ENCODE results near the gene MSL3B.

Gene MSL3B

GRCh38 chr2:233838726-233839446, 29.3 kb downstream of the MSL3B start:
- 94% methylated on average over 12 of the region's 12 CpGs for WGBS
- Histone ChIP-seq H3K9me3 (ENCODE audit: control insufficient read depth in 4 of 4, low read length in 3 of 4) (no peaks in the 10 kb centered on the region), H3K27me3 (ENCODE audit: control insufficient read depth in 4 of 4, insufficient read depth in 4 of 4, low read length in 3 of 4) (no peaks in the 10 kb centered on the region), H3K4me3 (ENCODE audit: low read depth in 1 of 3, low read length in 3 of 3) (no peak overlapping the region), H3K4me1 (ENCODE audit: control insufficient read depth in 4 of 4, insufficient read depth in 4 of 4, low read length in 3 of 4) (no peaks in the 10 kb centered on the region), H3K36me3 (ENCODE audit: control insufficient read depth in 4 of 4, insufficient read depth in 3 of 4, low read depth in 1 of 4, low read length in 3 of 4) (no peaks in the 10 kb centered on the region), H3K27ac (ENCODE audit: low read depth in 1 of 2, low read length in 2 of 2) (no peak overlapping the region), H3K9ac (ENCODE audit: low read depth in 1 of 2, low read length in 2 of 2) (no peak overlapping the region)
- no peak for TF ChIP-seq TAF1 (conservative IDR thresholded peaks at IDR 0.05)
- DNase-seq (ENCODE audit: low spot score), result peak; percentile 32

GRCh38 chr2:233838251-233838650, 29.9 kb downstream of the MSL3B start:
- Histone ChIP-seq H3K9ac (ENCODE audit: low read depth in 1 of 2, low read length in 2 of 2) (no peak overlapping the region), H3K4me3 (ENCODE audit: low read depth in 1 of 3, low read length in 3 of 3) (no peak overlapping the region), H3K36me3 (ENCODE audit: control insufficient read depth in 4 of 4, insufficient read depth in 3 of 4, low read depth in 1 of 4, low read length in 3 of 4) (no peaks in the 10 kb centered on the region), H3K27ac (ENCODE audit: low read depth in 1 of 2, low read length in 2 of 2) (no peak overlapping the region), H3K9me3 (ENCODE audit: control insufficient read depth in 4 of 4, low read length in 3 of 4) (no peaks in the 10 kb centered on the region), H3K4me1 (ENCODE audit: control insufficient read depth in 4 of 4, insufficient read depth in 4 of 4, low read length in 3 of 4) (no peaks in the 10 kb centered on the region), H3K27me3 (ENCODE audit: control insufficient read depth in 4 of 4, insufficient read depth in 4 of 4, low read length in 3 of 4) (no peaks in the 10 kb centered on the region)
- TF ChIP-seq REST (IDR thresholded peaks at IDR 0.05) (no peak), HNF4G (IDR thresholded peaks at IDR 0.05) (no peak), JUND (IDR thresholded peaks at IDR 0.05) (no peak), GABPA (IDR thresholded peaks at IDR 0.05 in 1 of 2, conservative IDR thresholded peaks at IDR 0.05 in 1 of 2) (no peak), RAD21 (IDR thresholded peaks at IDR 0.05) (no peak)
- peak; percentile 28 for DNase-seq (ENCODE audit: low spot score)
- 81% methylated on average over 7 of the region's 7 CpGs for WGBS

- no peak overlapping the region for H3K9ac ChIP-seq (ENCODE audit: low read depth in 1 of 2, low read length in 2 of 2)
- no peak overlapping the region for H3K27ac ChIP-seq (ENCODE audit: low read depth in 1 of 2, low read length in 2 of 2)
- H3K4me1 ChIP-seq (ENCODE audit: control insufficient read depth in 4 of 4, insufficient read depth in 4 of 4, low read length in 3 of 4), result no peaks in the 10 kb centered on the region
- no peaks in the 10 kb centered on the region for H3K27me3 ChIP-seq (ENCODE audit: control insufficient read depth in 4 of 4, insufficient read depth in 4 of 4, low read length in 3 of 4)
- WGBS, result 94% methylated on average over 9 of the region's 9 CpGs
- H3K36me3 ChIP-seq (ENCODE audit: control insufficient read depth in 4 of 4, insufficient read depth in 3 of 4, low read depth in 1 of 4, low read length in 3 of 4), result no peaks in the 10 kb centered on the region
- peak; percentile 20 for DNase-seq (ENCODE audit: low spot score)
- no peak overlapping the region for H3K4me3 ChIP-seq (ENCODE audit: low read depth in 1 of 3, low read length in 3 of 3)
- no peak for TF ChIP-seq NR2F2 (IDR thresholded peaks at IDR 0.05)
- no peak for TF ChIP-seq MAX (IDR thresholded peaks at IDR 0.05)
- TF ChIP-seq HNF4A (conservative IDR thresholded peaks at IDR 0.05), result no peak
- TF ChIP-seq EGR1 (IDR thresholded peaks at IDR 0.05; ENCODE audit: low read depth in 2 of 2), result no peak
- no peak for TF ChIP-seq RAD21 (IDR thresholded peaks at IDR 0.05)
- no peak for TF ChIP-seq JUND (IDR thresholded peaks at IDR 0.05)
- no peaks in the 10 kb centered on the region for H3K9me3 ChIP-seq (ENCODE audit: control insufficient read depth in 4 of 4, low read length in 3 of 4)
Measured at GRCh38 chr2:233837694-233838229, 30.4 kb downstream of the MSL3B start.
